RWPE1 (cell line): Measurements from ENCODE around the gene NT5C2.

Source experiments
- CTCF ChIA-PET: fragments of 350-600 bp; sonication (Branson Sonifier 250); formaldehyde crosslinking; extraction: SDS; loops from one replicate; lab custom pipeline; 2021; lab: Yijun Ruan, JAX
- POLR2A ChIA-PET: fragments of 400-600 bp; formaldehyde crosslinking; extraction: SDS; loops from one replicate; lab custom pipeline; 2020; ENCODE audit warnings: antibody characterized with exemption; ENCODE audit not compliant: low non-redundant PET; lab: Yijun Ruan, JAX
- DNase-seq: peaks from one replicate; pipeline ENCODE4 v3.0.0; 2012; ENCODE audit warnings: low spot score
- H3K27ac ChIP-seq: fragments of 450-650 bp; 2 replicates; pipeline ENCODE4 v1.5.1; 2017
- TF ChIP-seq, protein P1 (sequence below): fragments of 450-650 bp; conservative IDR thresholded peaks from 2 replicates; pipeline ENCODE4 v1.5.1; 2017; ENCODE audit warnings: low read depth, mild to moderate bottlenecking

Gene NT5C2

DNA sequence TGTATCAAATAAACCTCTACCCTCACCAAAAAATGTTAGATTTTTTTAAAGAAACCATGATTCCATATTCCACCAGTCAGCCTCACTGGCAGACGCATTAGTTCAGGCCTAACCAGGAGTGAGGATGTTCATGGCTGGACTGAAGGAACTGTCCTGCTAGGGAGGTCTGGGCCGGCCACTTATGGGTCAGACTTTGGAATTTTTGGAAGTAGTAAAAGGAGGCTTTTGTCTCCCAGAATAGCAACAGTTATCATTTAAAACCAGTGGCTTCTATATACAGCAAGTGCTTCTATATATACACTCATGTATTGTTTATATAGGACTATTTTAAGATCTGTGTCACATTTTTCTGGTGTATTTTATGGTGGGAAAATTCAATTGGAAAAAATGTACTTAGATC, 154.5 kb downstream of the NT5C2 start:
- H3K27ac ChIP-seq, result no peak overlapping the region
- DNase-seq, result no peak
- TF ChIP-seq, protein P1, sequence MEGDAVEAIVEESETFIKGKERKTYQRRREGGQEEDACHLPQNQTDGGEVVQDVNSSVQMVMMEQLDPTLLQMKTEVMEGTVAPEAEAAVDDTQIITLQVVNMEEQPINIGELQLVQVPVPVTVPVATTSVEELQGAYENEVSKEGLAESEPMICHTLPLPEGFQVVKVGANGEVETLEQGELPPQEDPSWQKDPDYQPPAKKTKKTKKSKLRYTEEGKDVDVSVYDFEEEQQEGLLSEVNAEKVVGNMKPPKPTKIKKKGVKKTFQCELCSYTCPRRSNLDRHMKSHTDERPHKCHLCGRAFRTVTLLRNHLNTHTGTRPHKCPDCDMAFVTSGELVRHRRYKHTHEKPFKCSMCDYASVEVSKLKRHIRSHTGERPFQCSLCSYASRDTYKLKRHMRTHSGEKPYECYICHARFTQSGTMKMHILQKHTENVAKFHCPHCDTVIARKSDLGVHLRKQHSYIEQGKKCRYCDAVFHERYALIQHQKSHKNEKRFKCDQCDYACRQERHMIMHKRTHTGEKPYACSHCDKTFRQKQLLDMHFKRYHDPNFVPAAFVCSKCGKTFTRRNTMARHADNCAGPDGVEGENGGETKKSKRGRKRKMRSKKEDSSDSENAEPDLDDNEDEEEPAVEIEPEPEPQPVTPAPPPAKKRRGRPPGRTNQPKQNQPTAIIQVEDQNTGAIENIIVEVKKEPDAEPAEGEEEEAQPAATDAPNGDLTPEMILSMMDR, result no peak
- CTCF ChIA-PET, result interaction anchor here (0.6 kb wide), 1 partner anchor 78 kb away, joined by 5 read pairs; no protein-coding TSS in a partner anchor
- POLR2A ChIA-PET, result no interaction called here
